ENCODE measurements around the gene COL18A1. TPM values are rescaled to one million over a fixed set of nuclear protein-coding genes. Genes with fewer than 3 reads are reported as not detected.

COL18A1 gene
- total and polyA plus RNA-seq, 2 of the 8 experiments (the other 6 are each of a cell fraction or from before 2014, with no cell fraction given), result 145 to 201 TPM

GRCh38 chr21:45419162-45419561 is 14.2 kb downstream of the COL18A1 start:
- POLR2A ChIA-PET (ENCODE audit: partially characterized antibody), result interaction anchor here (0.8 kb wide), 1 partner anchor 13 kb away, joined by 3 read pairs; no protein-coding TSS in a partner anchor
- Histone ChIP-seq H2BK15ac (ENCODE audit: low read length) (no peak overlapping the region), H3K9me3 (ENCODE audit: insufficient read depth in 2 of 2, low read depth in 1 of 2, low read length in 1 of 2) (no peaks in the 10 kb centered on the region), H2BK12ac (ENCODE audit: low read depth, low read length) (no peak overlapping the region), H3K27me3 (replicated peaks in 1 of 4; ENCODE audit: control insufficient read depth in 3 of 4, extremely low read depth in 1 of 4, insufficient read depth in 3 of 4, low read length in 3 of 4) (no peaks in the 10 kb centered on the region), H3K23ac (ENCODE audit: insufficient read length) (no peak overlapping the region), H3K4ac (replicated peaks; ENCODE audit: insufficient read length, low read depth, low read length) (no peak overlapping the region), H2BK20ac (ENCODE audit: low read length) (no peak overlapping the region), H2BK120ac (replicated peaks; ENCODE audit: low read depth, low read length) (no peak overlapping the region), H3K79me2 (ENCODE audit: control insufficient read depth in 1 of 2, insufficient read depth in 2 of 2, low read length in 2 of 2) (peaks cover 39 to 99% of the 10 kb centered on the region in 2 experiments), H2AFZ (ENCODE audit: low read length) (no peak overlapping the region), H3K23me2 (ENCODE audit: low read depth, low read length) (no peaks in the 10 kb centered on the region), H4K5ac (ENCODE audit: insufficient read length, low read depth, low read length) (no peak overlapping the region), H3K14ac (ENCODE audit: insufficient read length) (no peak overlapping the region), H3K4me2 (ENCODE audit: insufficient read depth in 1 of 2, low read depth in 2 of 2, low read length in 2 of 2) (no peak overlapping the region), H4K91ac (replicated peaks; ENCODE audit: insufficient read length, low read length) (peak overlapping the region; percentile 12), H3K18ac (ENCODE audit: extremely low read depth, low read length) (no peak overlapping the region), H3K27ac (ENCODE audit: low read depth, low read length) (no peak overlapping the region), H2AK5ac (ENCODE audit: low read depth, low read length) (peak overlapping the region; percentile 14; the same call in 1 of the 2 replicates), H3K36me3 (ENCODE audit: control insufficient read depth in 2 of 4, insufficient read depth in 4 of 4, low read length in 3 of 4) (peaks cover 0 to 4% (median 0%) of the 10 kb centered on the region in 4 experiments; a peak in 2 of 8 replicates), H3K56ac (replicated peaks; ENCODE audit: insufficient read length, low read depth, low read length) (no peak overlapping the region), H3K79me1 (ENCODE audit: low read depth, low read length) (peaks cover 34% of the 10 kb centered on the region), H3K9ac (replicated peaks in 1 of 4; ENCODE audit: extremely low read depth in 1 of 4, low read depth in 3 of 4, low read length in 3 of 4) (0 out of 7 replicates have a peak overlapping the region, but pooled peaks of 1 of the 4 experiments have one; percentile 12), H4K8ac (ENCODE audit: extremely low read depth, insufficient read depth, low read length) (no peak overlapping the region), H4K20me1 (replicated peaks in 1 of 2; ENCODE audit: control insufficient read depth in 1 of 2, insufficient read depth in 2 of 2, low read length in 2 of 2) (peaks cover 48 to 67% of the 10 kb centered on the region in 2 experiments), H3K4me3 (ENCODE audit: extremely low read depth in 1 of 4, insufficient read depth in 2 of 4, low read depth in 3 of 4, low read length in 4 of 4) (no peak overlapping the region), H3K4me1 (replicated peaks in 1 of 4; ENCODE audit: control insufficient read depth in 3 of 4, insufficient read depth in 4 of 4, low read length in 3 of 4) (peaks cover 4 to 37% (median 24%) of the 10 kb centered on the region in 4 experiments), H2BK5ac (ENCODE audit: low read depth, low read length) (peak overlapping the region; percentile 0; the same call in 1 of the 2 replicates)
- CTCF ChIA-PET (ENCODE audit: partially characterized antibody), result interaction anchor here (1.6 to 5.4 kb wide), 3 partner anchors 11 to 126 kb away, joined by 3 to 32 read pairs (median 15); no protein-coding TSS in a partner anchor
- no peak for FAIRE-seq
- WGBS, 2 experiments (ENCODE audit: extremely low coverage in 1 of 2, insufficient coverage in 1 of 2, insufficient read length in 1 of 2, insufficient replicate concordance in 2 of 2, low coverage in 1 of 2, low lambda C conversion rate in 2 of 2, missing lambda C conversion rate in 1 of 2), result 92% methylated on average over 25 of the region's 25 CpGs; no CpG with 5 or more reads in 1 of the 2 experiments
- no peak for DNase-seq (ENCODE audit: low read depth in 1 of 2, low spot score in 2 of 2)
- no peak for TF ChIP-seq CBX5 (IDR thresholded peaks at IDR 0.05; ENCODE audit: low read depth, low read length)
- no peak for TF ChIP-seq RBBP5 (IDR thresholded peaks at IDR 0.05; ENCODE audit: borderline replicate concordance, low read depth, low read length)
- TF ChIP-seq SIX5 (IDR thresholded peaks at IDR 0.05; ENCODE audit: low read depth, low read length), result no peak
- TF ChIP-seq CHD2 (IDR thresholded peaks at IDR 0.05; ENCODE audit: low read length), result no peak
- TF ChIP-seq NANOG (IDR thresholded peaks at IDR 0.05; ENCODE audit: insufficient read depth, low read depth, low read length, poor library complexity, severe bottlenecking), result no peak
- no peak for TF ChIP-seq CTBP2 (IDR thresholded peaks at IDR 0.05; ENCODE audit: borderline replicate concordance, insufficient read depth, insufficient read length, low read length)
- no peak for TF ChIP-seq NRF1 (IDR thresholded peaks at IDR 0.05; ENCODE audit: low read depth, low read length)
- no peak for TF ChIP-seq JUN (IDR thresholded peaks at IDR 0.05; ENCODE audit: low read depth, low read length)
- TF ChIP-seq CTCF (IDR thresholded peaks at IDR 0.05; ENCODE audit: control extremely low read depth in 1 of 3, insufficient read depth in 1 of 3, low read depth in 1 of 3, low read length in 3 of 3), result no peak
- TF ChIP-seq HDAC2 (IDR thresholded peaks at IDR 0.05; ENCODE audit: borderline replicate concordance in 1 of 2, low read depth in 2 of 2, low read length in 2 of 2), result no peak

Measured in H1 (cell line).